ENCODE measurements around the gene INHBB. TPM values are rescaled to one million over a fixed set of nuclear protein-coding genes. Genes with fewer than 3 reads are reported as not detected.

Gene INHBB
- total RNA-seq, 4 donors from 2014 or later = 3.1 to 23.8 (median 13.7) TPM

GRCh38 chr2:120347396-120348060 is 1.6 kb downstream of the INHBB start:
- H3K4me3 ChIP-seq = peak overlapping the region; percentile 49 to 77 (median 58)
- intact Hi-C loops (cut with DNase I; ENCODE audit: low total_unique reads) = loop anchor here (5.0 kb wide), 1 partner anchor 1005 kb away; no protein-coding TSS in a partner anchor
- H3K27me3 ChIP-seq = peaks cover 23 to 35% (median 34%) of the 10 kb centered on the region in 3 donors
- ATAC-seq (no peak), DNase-seq (no peak)
- in situ Hi-C loops (cut with MboI; ENCODE audit: low sequenced_read_pairs in 4 of 4) = loop anchor here (10.0 to 25.0 kb wide), 4 partner anchors 90 to 740 kb away; no protein-coding TSS in a partner anchor
- H3K9me3 ChIP-seq = no peaks in the 10 kb centered on the region
- peak overlapping the region in 1 of 4 donors; percentile 23 for H3K27ac ChIP-seq
- TF ChIP-seq, protein P1, sequence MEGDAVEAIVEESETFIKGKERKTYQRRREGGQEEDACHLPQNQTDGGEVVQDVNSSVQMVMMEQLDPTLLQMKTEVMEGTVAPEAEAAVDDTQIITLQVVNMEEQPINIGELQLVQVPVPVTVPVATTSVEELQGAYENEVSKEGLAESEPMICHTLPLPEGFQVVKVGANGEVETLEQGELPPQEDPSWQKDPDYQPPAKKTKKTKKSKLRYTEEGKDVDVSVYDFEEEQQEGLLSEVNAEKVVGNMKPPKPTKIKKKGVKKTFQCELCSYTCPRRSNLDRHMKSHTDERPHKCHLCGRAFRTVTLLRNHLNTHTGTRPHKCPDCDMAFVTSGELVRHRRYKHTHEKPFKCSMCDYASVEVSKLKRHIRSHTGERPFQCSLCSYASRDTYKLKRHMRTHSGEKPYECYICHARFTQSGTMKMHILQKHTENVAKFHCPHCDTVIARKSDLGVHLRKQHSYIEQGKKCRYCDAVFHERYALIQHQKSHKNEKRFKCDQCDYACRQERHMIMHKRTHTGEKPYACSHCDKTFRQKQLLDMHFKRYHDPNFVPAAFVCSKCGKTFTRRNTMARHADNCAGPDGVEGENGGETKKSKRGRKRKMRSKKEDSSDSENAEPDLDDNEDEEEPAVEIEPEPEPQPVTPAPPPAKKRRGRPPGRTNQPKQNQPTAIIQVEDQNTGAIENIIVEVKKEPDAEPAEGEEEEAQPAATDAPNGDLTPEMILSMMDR (IDR thresholded peaks at IDR 0.05 in 4 of 5, conservative IDR thresholded peaks at IDR 0.05 in 1 of 5) = no peak
- TF ChIP-seq POLR2A (IDR thresholded peaks at IDR 0.05) = no peak
- H3K4me1 ChIP-seq = peaks cover 17 to 25% of the 10 kb centered on the region in 2 donors
- peaks cover 0 to 5% of the 10 kb centered on the region in 2 donors for H3K36me3 ChIP-seq

DNA sequence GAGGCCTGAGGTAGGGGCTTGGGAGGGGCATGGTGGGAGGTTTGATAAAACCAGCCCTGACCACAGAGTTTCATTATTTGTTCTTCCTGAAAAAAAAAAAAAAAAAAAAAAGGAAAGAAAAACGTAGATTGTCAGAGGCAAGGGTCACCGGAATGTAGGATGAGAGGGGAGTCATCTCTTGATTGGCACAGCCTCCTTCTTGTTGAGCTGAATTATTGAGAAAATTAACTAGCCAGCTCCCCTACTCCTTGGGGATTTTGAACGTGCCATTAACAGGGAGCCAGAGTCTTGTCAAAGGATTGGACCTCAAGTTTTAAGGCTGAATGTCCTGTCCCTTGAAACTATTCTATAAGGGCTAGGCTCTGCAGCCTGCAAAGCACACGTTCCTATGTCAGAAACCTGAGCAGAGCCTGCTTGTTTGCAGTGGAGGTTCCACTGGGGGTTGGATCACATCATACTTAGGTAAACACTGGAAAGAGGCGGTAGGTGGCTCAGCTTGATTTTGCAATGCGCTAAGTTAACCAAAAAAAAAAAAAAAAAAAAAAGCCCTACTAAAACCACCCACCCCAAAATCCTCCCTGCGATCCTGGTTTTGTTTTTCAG is 2.3 kb downstream of the INHBB start:
- Histone ChIP-seq H3K4me1 (peaks cover 14 to 20% of the 10 kb centered on the region in 2 donors), H3K36me3 (peaks cover 0 to 5% of the 10 kb centered on the region in 2 donors), H3K27ac (no peak overlapping the region), H3K4me3 (peak overlapping the region in 1 of 4 donors; percentile 63), H3K9me3 (no peaks in the 10 kb centered on the region), H3K27me3 (peaks cover 23 to 28% (median 27%) of the 10 kb centered on the region in 3 donors)
- DNase-seq (no peak), ATAC-seq (no peak)
- in situ Hi-C loops (cut with MboI; ENCODE audit: low sequenced_read_pairs in 4 of 4) = loop anchor here (10.0 to 25.0 kb wide), 4 partner anchors 89 to 739 kb away; no protein-coding TSS in a partner anchor
- intact Hi-C loops (cut with DNase I; ENCODE audit: low total_unique reads) = loop anchor here (5.0 kb wide), 1 partner anchor 1004 kb away; no protein-coding TSS in a partner anchor
- TF ChIP-seq POLR2A (IDR thresholded peaks at IDR 0.05) = no peak
- TF ChIP-seq, protein P1 (IDR thresholded peaks at IDR 0.05 in 4 of 5, conservative IDR thresholded peaks at IDR 0.05 in 1 of 5) = no peak

GRCh38 chr2:120348737-120349439 is 3.0 kb downstream of the INHBB start:
- no peaks in the 10 kb centered on the region for H3K9me3 ChIP-seq
- intact Hi-C loops (cut with DNase I; ENCODE audit: low total_unique reads) (loop anchor here (5.0 kb wide), 1 partner anchor 1003 kb away; no protein-coding TSS in a partner anchor), in situ Hi-C loops (cut with MboI; ENCODE audit: low sequenced_read_pairs in 4 of 4) (loop anchor here (10.0 to 25.0 kb wide), 4 partner anchors 88 to 738 kb away; no protein-coding TSS in a partner anchor)
- peaks cover 18 to 21% (median 21%) of the 10 kb centered on the region in 3 donors for H3K27me3 ChIP-seq
- peaks cover 0 to 5% of the 10 kb centered on the region in 2 donors for H3K36me3 ChIP-seq
- H3K4me1 ChIP-seq = peaks cover 9 to 14% of the 10 kb centered on the region in 2 donors
- TF ChIP-seq, protein P1 (IDR thresholded peaks at IDR 0.05 in 4 of 5, conservative IDR thresholded peaks at IDR 0.05 in 1 of 5) = no peak
- no peak for TF ChIP-seq POLR2A (IDR thresholded peaks at IDR 0.05)
- H3K4me3 ChIP-seq = no peak overlapping the region
- DNase-seq (no peak), ATAC-seq (no peak)
- no peak overlapping the region for H3K27ac ChIP-seq

DNA sequence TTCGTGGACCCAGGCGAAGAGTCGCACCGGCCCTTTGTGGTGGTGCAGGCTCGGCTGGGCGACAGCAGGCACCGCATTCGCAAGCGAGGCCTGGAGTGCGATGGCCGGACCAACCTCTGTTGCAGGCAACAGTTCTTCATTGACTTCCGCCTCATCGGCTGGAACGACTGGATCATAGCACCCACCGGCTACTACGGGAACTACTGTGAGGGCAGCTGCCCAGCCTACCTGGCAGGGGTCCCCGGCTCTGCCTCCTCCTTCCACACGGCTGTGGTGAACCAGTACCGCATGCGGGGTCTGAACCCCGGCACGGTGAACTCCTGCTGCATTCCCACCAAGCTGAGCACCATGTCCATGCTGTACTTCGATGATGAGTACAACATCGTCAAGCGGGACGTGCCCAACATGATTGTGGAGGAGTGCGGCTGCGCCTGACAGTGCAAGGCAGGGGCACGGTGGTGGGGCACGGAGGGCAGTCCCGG is 3.5 kb downstream of the INHBB start:
- Histone ChIP-seq H3K36me3 (peaks cover 0 to 5% of the 10 kb centered on the region in 2 donors), H3K27ac (no peak overlapping the region), H3K27me3 (peaks cover 15 to 17% (median 15%) of the 10 kb centered on the region in 3 donors), H3K4me1 (peaks cover 6 to 8% of the 10 kb centered on the region in 2 donors), H3K4me3 (no peak overlapping the region), H3K9me3 (no peaks in the 10 kb centered on the region)
- ATAC-seq (no peak), DNase-seq (no peak)
- intact Hi-C loops (cut with DNase I; ENCODE audit: low total_unique reads) (loop anchor here (5.0 kb wide), 1 partner anchor 1003 kb away; no protein-coding TSS in a partner anchor), in situ Hi-C loops (cut with MboI; ENCODE audit: low sequenced_read_pairs in 4 of 4) (loop anchor here (10.0 to 25.0 kb wide), 4 partner anchors 88 to 738 kb away; no protein-coding TSS in a partner anchor)
- TF ChIP-seq, protein P1 (IDR thresholded peaks at IDR 0.05 in 4 of 5, conservative IDR thresholded peaks at IDR 0.05 in 1 of 5) = no peak
- no peak for TF ChIP-seq POLR2A (IDR thresholded peaks at IDR 0.05)

Measured in gastrocnemius medialis (tissue), 4 donors.